Skin of body (tissue), 2 donors: Measurements from ENCODE around the gene OLFM1. TPM values are rescaled to one million over a fixed set of nuclear protein-coding genes. Genes with fewer than 3 reads are reported as not detected.

Experiments
- DNase-seq: peaks from one replicate; lab custom pipeline; 2025; lab: John Stamatoyannopoulos, UW
- total RNA-seq: library from RNA; depleted of rRNA; stranded (reverse); fragments of >200 nt; gene quantifications from one replicate; pipeline ENCODE4 v1.2.3, GENCODE V29; 2014

Gene OLFM1
- total RNA-seq, 1 donor from 2014 or later: 4.8 TPM

DNA sequence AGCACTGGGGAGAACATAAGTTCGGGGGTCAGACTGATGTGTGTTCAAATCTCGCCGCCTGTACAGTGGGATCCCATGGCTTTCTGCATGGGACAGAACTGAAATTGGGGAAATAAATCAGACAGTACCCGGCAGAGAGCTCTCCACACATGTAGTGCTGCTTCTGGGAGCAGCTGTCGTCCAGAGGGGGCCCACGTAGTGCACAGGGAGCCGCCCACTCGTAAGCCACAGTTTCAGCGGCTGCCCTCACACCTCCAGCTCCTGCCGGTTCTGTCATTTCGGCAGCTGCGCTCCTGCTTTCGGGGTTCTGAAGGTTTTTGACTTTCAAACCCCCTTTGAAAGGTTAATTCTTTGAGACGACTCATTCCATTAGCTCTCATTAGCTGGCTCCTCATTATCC lies 83.1 kb downstream of the OLFM1 start:
- no peak for DNase-seq

Other genes with a start within 250 kb of the OLFM1 start
- 0.39 TPM for gene FCN2, start 206.9 kb upstream of the OLFM1 start, total RNA-seq
- 18.5 TPM for gene FCN1, start 169.8 kb upstream of the OLFM1 start, total RNA-seq